A549 (cell line): ENCODE data around the gene SLC22A23. TPM values are rescaled to one million over a fixed set of nuclear protein-coding genes. Genes with fewer than 3 reads are reported as not detected.
A peak's percentile ranks its signal among the peaks of the same experiment; 100 is the strongest.

Source experiments
- ATAC-seq, 2 experiments: fragments of 200-7000 bp in 1 of 2; fragments of >200 bp in 1 of 2; cut with Nextera tagmentation in 1 of 2; cut with Tn5 transposase in 1 of 2; 3 replicates each; pipeline versions ENCODE4 v1.8.0 to v1.9.1; 2018 to 2020; ENCODE audit warnings: mild to moderate bottlenecking in 1 of 2, moderate library complexity in 1 of 2
- CTCF ChIA-PET: fragments of 300-600 bp; sonication (Branson Sonifier 250); formaldehyde crosslinking; extraction: SDS; loops from one replicate; lab custom pipeline; 2021; ENCODE audit warnings: antibody characterized with exemption, inconsistent platforms; lab: Yijun Ruan, JAX
- POLR2A ChIA-PET: fragments of 350-600 bp; formaldehyde crosslinking; extraction: SDS; loops from one replicate; lab custom pipeline; 2021; ENCODE audit warnings: antibody characterized with exemption, inconsistent platforms; lab: Yijun Ruan, JAX
- DNase-seq, 2 experiments: peaks; one replicate each; pipeline versions ENCODE4 v3.0.0 to v3.0.0-alpha.2; 2011 to 2016; ENCODE audit warnings: low read depth in 1 of 2, low spot score in 1 of 2
- FAIRE-seq: peaks from 2 replicates; lab custom pipeline; 2011; peaks lifted over from hg19 to GRCh38; lab: Jason Lieb, UNC
- H3K27ac ChIP-seq, 2 experiments: fragments of >200 bp; sonication (Bioruptor Twin); formaldehyde crosslinking; 3 replicates each; pipeline ENCODE4 v1.5.1; 2016 to 2017
- H3K4me1 ChIP-seq: fragments of >200 bp; sonication (Bioruptor Twin); formaldehyde crosslinking; 3 replicates; pipeline ENCODE4 v1.6.1; 2016
- H3K4me2 ChIP-seq: fragments of >200 bp; sonication (Bioruptor Twin); formaldehyde crosslinking; 3 replicates; pipeline ENCODE4 v1.6.1; 2016
- H3K4me3 ChIP-seq: fragments of >200 bp; sonication (Bioruptor Twin); formaldehyde crosslinking; 3 replicates; pipeline ENCODE4 v1.5.1; 2016
- H3K9me3 ChIP-seq: fragments of >200 bp; sonication (Bioruptor Twin); formaldehyde crosslinking; 3 replicates; pipeline ENCODE4 v1.6.1; 2016
- CBX2 ChIP-seq: fragments of 200-600 bp; sonication (generic); IDR thresholded peaks from 2 replicates; pipeline ENCODE4 v1.6.1; 2016; ENCODE audit warnings: low read depth, mild to moderate bottlenecking, borderline replicate concordance
- CEBPB ChIP-seq, 2 experiments: fragments of >200 bp in 1 of 2; sonication (Bioruptor Twin) in 1 of 2; formaldehyde crosslinking in 1 of 2; IDR thresholded peaks; 2 replicates each; pipeline ENCODE4 v1.6.1; 2012 to 2016
- CHD2 ChIP-seq: fragments of 150-350 bp; IDR thresholded peaks from 2 replicates; pipeline ENCODE4 v1.6.1; 2014; ENCODE audit warnings: low read length; ENCODE audit not compliant: partially characterized antibody
- CHD4 ChIP-seq: fragments of 200-600 bp; sonication (generic); IDR thresholded peaks from 2 replicates; pipeline ENCODE4 v1.6.1; 2016; ENCODE audit warnings: antibody characterized with exemption, mild to moderate bottlenecking, borderline replicate concordance
- FOXS1 ChIP-seq: fragments of 250-450 bp; sonication (Bioruptor Pico); IDR thresholded peaks from 2 replicates; pipeline ENCODE4 v1.5.0; 2020; ENCODE audit warnings: mild to moderate bottlenecking, moderate library complexity
- HDAC2 ChIP-seq: fragments of 200-600 bp; sonication (generic); IDR thresholded peaks from 2 replicates; pipeline ENCODE4 v1.6.1; 2016
- HOXA7 ChIP-seq: fragments of 250-450 bp; sonication (Bioruptor Pico); IDR thresholded peaks from 2 replicates; pipeline ENCODE4 v1.5.0; 2020; ENCODE audit warnings: mild to moderate bottlenecking, moderate library complexity
- HOXB13 ChIP-seq: fragments of 250-450 bp; sonication (Bioruptor Pico); IDR thresholded peaks from 2 replicates; pipeline ENCODE4 v1.5.0; 2020; ENCODE audit warnings: low read depth, mild to moderate bottlenecking, moderate library complexity
- KDM1A ChIP-seq: fragments of 200-600 bp; sonication (generic); IDR thresholded peaks from 2 replicates; pipeline ENCODE4 v1.6.1; 2016; ENCODE audit warnings: low read depth, mild to moderate bottlenecking
- MAZ ChIP-seq: fragments of 150-350 bp; IDR thresholded peaks from 2 replicates; pipeline ENCODE4 v1.6.1; 2014; ENCODE audit warnings: antibody characterized with exemption, low read depth, low read length, borderline replicate concordance
- MYC ChIP-seq: IDR thresholded peaks from 2 replicates; pipeline ENCODE4 v1.6.1; 2012; ENCODE audit warnings: mild to moderate bottlenecking, inconsistent platforms, low read length, improper control_type of control experiment, borderline replicate concordance
- NFE2L2 ChIP-seq: fragments of 150-350 bp; conservative IDR thresholded peaks from 2 replicates; pipeline ENCODE4 v1.6.1; 2014; ENCODE audit warnings: low read length
- POLR2AphosphoS2 ChIP-seq: conservative IDR thresholded peaks from 2 replicates; pipeline ENCODE4 v1.6.1; 2012; ENCODE audit warnings: low read length, improper control_type of control experiment, inconsistent platforms
- RAD21 ChIP-seq, 2 experiments: fragments of >200 bp in 1 of 2; sonication (Bioruptor Twin) in 1 of 2; formaldehyde crosslinking in 1 of 2; IDR thresholded peaks in 1 of 2; conservative IDR thresholded peaks in 1 of 2; 2 replicates in 1 of 2; 3 replicates in 1 of 2; pipeline ENCODE4 v1.6.1; 2012 to 2018; ENCODE audit warnings: inconsistent platforms in 1 of 2
- RARB ChIP-seq: fragments of 250-450 bp; sonication (Bioruptor Pico); IDR thresholded peaks from 2 replicates; pipeline ENCODE4 v1.8.0; 2021; ENCODE audit warnings: mild to moderate bottlenecking, moderate library complexity
- RCOR1 ChIP-seq: fragments of 150-350 bp; IDR thresholded peaks from 2 replicates; pipeline ENCODE4 v1.6.1; 2014; ENCODE audit warnings: antibody characterized with exemption, low read length, low read depth
- RNF2 ChIP-seq: fragments of 200-600 bp; sonication (generic); IDR thresholded peaks from 2 replicates; pipeline ENCODE4 v1.6.1; 2016; ENCODE audit warnings: low read depth, mild to moderate bottlenecking, antibody characterized with exemption, moderate library complexity, borderline replicate concordance
- SMC3 ChIP-seq: fragments of >200 bp; sonication (Bioruptor Twin); formaldehyde crosslinking; IDR thresholded peaks from 3 replicates; pipeline ENCODE4 v1.6.1; 2018; ENCODE audit warnings: inconsistent platforms
- SREBF2 ChIP-seq: fragments of 450-650 bp; IDR thresholded peaks from 2 replicates; pipeline ENCODE4 v1.6.1; 2014; ENCODE audit warnings: mild to moderate bottlenecking, moderate library complexity
- TFCP2L1 ChIP-seq: fragments of 250-450 bp; sonication (Bioruptor Pico); IDR thresholded peaks from 2 replicates; pipeline ENCODE4 v1.5.0; 2021; ENCODE audit warnings: mild to moderate bottlenecking
- ZFP36 ChIP-seq: fragments of 450-650 bp; IDR thresholded peaks from 2 replicates; pipeline ENCODE4 v1.6.1; 2014; ENCODE audit warnings: borderline replicate concordance; ENCODE audit not compliant: partially characterized antibody
- WGBS: methylation state at CpG from one replicate; pipeline ENCODE4 v1.1.6; 2017; ENCODE audit errors: missing lambda C conversion rate; 5-methylcytosine and 5-hydroxymethylcytosine counted together
- polyA plus RNA-seq, 4 experiments: library from polyadenylated mRNA; depleted of rRNA in 3 of 4; stranded (reverse); fragments of >200 nt; fragmentation: RNase III in 1 of 4; extraction: RNeasy Plus Mini Kit Qiagen cat#74134 plus additional on column Dnase treatment in 1 of 4; gene quantifications; 2 replicates in 3 of 4; 3 replicates in 1 of 4; pipeline ENCODE4 v1.2.3, GENCODE V29; 2011 to 2017
- TF ChIP-seq, protein P1 (sequence below): fragments of 250-450 bp; sonication (Bioruptor Pico); IDR thresholded peaks from 2 replicates; pipeline ENCODE4 v1.5.0; 2020; ENCODE audit warnings: low read depth, mild to moderate bottlenecking, moderate library complexity
- TF ChIP-seq, protein P2 (sequence below): fragments of >200 bp; sonication (Bioruptor Twin); formaldehyde crosslinking; IDR thresholded peaks from 2 replicates; pipeline ENCODE4 v1.6.1; 2016

The SLC22A23 gene
- polyA plus RNA-seq, 2 of the 4 experiments (the other 2 are of a cell fraction): 4.4 to 6.2 TPM

DNA sequence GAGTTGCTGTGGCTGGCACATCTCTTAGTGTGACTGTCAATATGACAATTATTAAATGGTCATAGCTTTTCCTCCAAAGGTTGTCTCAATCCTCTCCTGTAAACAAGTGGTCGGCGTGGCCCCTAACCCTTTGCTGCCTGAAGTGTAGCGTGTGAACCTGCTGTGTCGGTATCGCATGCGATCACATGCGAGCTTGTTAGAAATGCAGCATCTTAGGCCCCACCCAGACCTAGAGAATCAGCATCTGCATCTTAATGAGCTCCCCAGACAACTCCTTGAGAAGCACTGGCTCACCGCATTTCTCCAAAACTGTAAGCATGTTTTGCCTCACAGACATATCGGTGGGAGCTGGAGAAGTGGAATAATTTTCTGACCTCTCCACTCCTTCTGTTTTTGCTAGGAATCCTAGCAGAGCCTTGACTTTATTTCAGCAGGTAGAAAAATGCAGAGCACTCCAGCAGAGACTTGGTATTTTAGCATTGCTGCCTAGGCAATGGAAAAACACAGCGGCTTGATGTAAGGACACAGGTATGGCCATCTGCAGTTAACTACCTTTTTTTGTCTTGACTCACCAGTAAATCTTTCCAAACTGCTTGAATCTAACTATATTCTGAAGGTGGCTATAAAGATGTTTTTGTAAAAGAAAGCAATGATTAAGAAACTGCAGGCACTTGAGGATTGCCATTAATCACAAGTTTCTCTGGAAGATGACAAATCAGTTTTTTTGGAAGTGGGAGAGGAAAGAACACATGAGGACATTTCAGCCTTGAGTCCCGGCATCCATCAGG, 130.5 kb downstream of the SLC22A23 start:
- Histone ChIP-seq H3K9me3 (no peaks in the 10 kb centered on the region), H3K4me2 (no peak overlapping the region), H3K27ac (peak overlapping the region in 1 of 2 experiments; percentile 82; a peak in 2 of 6 replicates), H3K4me1 (peaks cover 53% of the 10 kb centered on the region), H3K4me3 (no peak overlapping the region)
- ChIA-PET CTCF (interaction anchor here (1.7 to 1.8 kb wide), 2 partner anchors 46 to 406 kb away, joined by 4 to 5 read pairs; no protein-coding TSS in a partner anchor), POLR2A (no interaction called here)
- TF ChIP-seq, protein P1, sequence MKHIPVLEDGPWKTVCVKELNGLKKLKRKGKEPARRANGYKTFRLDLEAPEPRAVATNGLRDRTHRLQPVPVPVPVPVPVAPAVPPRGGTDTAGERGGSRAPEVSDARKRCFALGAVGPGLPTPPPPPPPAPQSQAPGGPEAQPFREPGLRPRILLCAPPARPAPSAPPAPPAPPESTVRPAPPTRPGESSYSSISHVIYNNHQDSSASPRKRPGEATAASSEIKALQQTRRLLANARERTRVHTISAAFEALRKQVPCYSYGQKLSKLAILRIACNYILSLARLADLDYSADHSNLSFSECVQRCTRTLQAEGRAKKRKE: no peak
- TF ChIP-seq SREBF2 (no peak), MAZ (no peak), HDAC2 (no peak), KDM1A (no peak), CHD2 (no peak), CHD4 (no peak), RCOR1 (no peak), NFE2L2 (no peak), MYC (no peak), RAD21 (conservative IDR thresholded peaks at IDR 0.05 in 1 of 2, IDR thresholded peaks at IDR 0.05 in 1 of 2) (no peak), TFCP2L1 (CRISPR knock-in tag) (no peak), CEBPB (IDR thresholded peaks at IDR 0.05) (no peak), SMC3 (no peak), HOXB13 (CRISPR knock-in tag) (no peak), FOXS1 (CRISPR knock-in tag) (no peak)
- TF ChIP-seq, protein P2, sequence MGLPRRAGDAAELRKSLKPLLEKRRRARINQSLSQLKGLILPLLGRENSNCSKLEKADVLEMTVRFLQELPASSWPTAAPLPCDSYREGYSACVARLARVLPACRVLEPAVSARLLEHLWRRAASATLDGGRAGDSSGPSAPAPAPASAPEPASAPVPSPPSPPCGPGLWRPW: no peak
- 94% methylated on average over 11 of the region's 11 CpGs for WGBS
- ATAC-seq (no peak), FAIRE-seq (no peak), DNase-seq (no peak)

DNA sequence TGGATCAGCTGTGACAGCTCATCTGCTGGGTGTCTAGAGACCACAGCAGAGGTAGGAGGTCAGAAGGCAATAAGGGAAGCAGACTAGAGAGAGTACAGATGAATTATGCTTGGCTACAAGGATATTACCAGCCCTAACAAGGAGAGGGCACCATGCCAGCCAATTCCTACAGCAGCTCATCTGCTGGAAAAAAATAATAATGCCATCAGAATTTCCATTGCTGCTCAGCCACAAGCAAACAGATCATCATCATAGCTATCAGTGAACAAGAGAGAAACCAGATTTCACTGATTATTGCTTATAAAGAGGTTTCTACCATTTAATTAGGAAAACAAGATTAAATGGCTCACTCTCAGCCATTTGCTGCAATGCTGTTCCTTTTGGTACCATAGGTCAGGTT, 131.6 kb downstream of the SLC22A23 start:
- FAIRE-seq: no peak
- no peaks in the 10 kb centered on the region for H3K9me3 ChIP-seq
- peaks cover 53% of the 10 kb centered on the region for H3K4me1 ChIP-seq
- ChIA-PET CTCF (interaction anchor here (0.8 to 1.7 kb wide), 3 partner anchors 133 to 608 kb away, joined by 3 to 4 read pairs (median 3); no protein-coding TSS in a partner anchor), POLR2A (no interaction called here)
- peak overlapping the region; percentile 66 for H3K4me2 ChIP-seq
- H3K27ac ChIP-seq: peak overlapping the region; percentile 62 to 82
- no peak overlapping the region for H3K4me3 ChIP-seq
- DNase-seq: no peak
- ATAC-seq: peak in 1 of 2 experiments; percentile 20; a peak in 1 of 6 replicates
- no peak for TF ChIP-seq RARB (CRISPR knock-in tag)
- no peak for TF ChIP-seq POLR2AphosphoS2
- no peak for TF ChIP-seq RNF2
- TF ChIP-seq HOXA7 (CRISPR knock-in tag): no peak
- TF ChIP-seq ZFP36: no peak
- no peak for TF ChIP-seq CBX2
